PC-3 (cell line): ENCODE measurements around the gene NRDC. TPM values are rescaled to one million over a fixed set of nuclear protein-coding genes. Genes with fewer than 3 reads are reported as not detected.

Experiments
- ATAC-seq: fragments of 200-7000 bp; cut with Tn5 transposase; 2 replicates; pipeline ENCODE4 v1.9.1; 2020; ENCODE audit warnings: mild to moderate bottlenecking, moderate library complexity
- BruUV-seq: library from RNA; stranded (reverse); fragments of 400-500 nt; replicated peaks from 2 replicates; lab custom pipeline; 2021; lab: Mats Ljungman, UMichigan
- CTCF ChIA-PET: fragments of 300-600 bp; sonication (Branson Sonifier 250); formaldehyde crosslinking; loops from one replicate; lab custom pipeline; 2022; ENCODE audit warnings: antibody characterized with exemption; lab: Charles Lee
- POLR2A ChIA-PET: fragments of 300-600 bp; sonication (Branson Sonifier 250); formaldehyde crosslinking; loops from one replicate; lab custom pipeline; 2022; ENCODE audit warnings: antibody characterized with exemption; ENCODE audit not compliant: unreplicated experiment; lab: Charles Lee
- DNase-seq: peaks from one replicate; pipeline ENCODE4 v3.0.0-alpha.2; 2015
- H2AFZ ChIP-seq: fragments of 300-600 bp; sonication (generic); 2 replicates; pipeline ENCODE4 v1.6.0; 2016; ENCODE audit warnings: antibody characterized with exemption, low read length
- H3F3A ChIP-seq: fragments of 300-600 bp; sonication (generic); one replicate; pipeline ENCODE4 v1.6.0; 2017; ENCODE audit warnings: antibody characterized with exemption, low read length, control low read depth, mild to moderate bottlenecking; ENCODE audit not compliant: unreplicated experiment
- H3K27ac ChIP-seq: fragments of 300-600 bp; sonication (generic); 2 replicates; pipeline ENCODE4 v1.5.1; 2016; ENCODE audit warnings: mild to moderate bottlenecking, low read length
- H3K27me3 ChIP-seq: fragments of 300-600 bp; sonication (generic); 2 replicates; pipeline ENCODE4 v1.6.1; 2016; ENCODE audit warnings: low read length, mixed read lengths
- H3K36me3 ChIP-seq: fragments of 300-600 bp; sonication (generic); 2 replicates; pipeline ENCODE4 v1.6.1; 2016; ENCODE audit warnings: low read depth, mixed run types, low read length, mixed read lengths
- H3K4me1 ChIP-seq: fragments of 300-600 bp; sonication (generic); 2 replicates; pipeline ENCODE4 v1.5.1; 2016; ENCODE audit warnings: low read length; ENCODE audit not compliant: insufficient read depth
- H3K4me2 ChIP-seq: fragments of 300-600 bp; sonication (generic); 2 replicates; pipeline ENCODE4 v1.6.0; 2016; ENCODE audit warnings: low read length
- H3K4me3 ChIP-seq: fragments of 300-600 bp; sonication (generic); 2 replicates; pipeline ENCODE4 v1.5.1; 2016; ENCODE audit warnings: mild to moderate bottlenecking, low read length, mixed read lengths
- H3K79me2 ChIP-seq: fragments of 300-600 bp; sonication (generic); 2 replicates; pipeline ENCODE4 v1.6.1; 2017; ENCODE audit warnings: low read length, mixed read lengths
- H3K9ac ChIP-seq: fragments of 300-600 bp; sonication (generic); 2 replicates; pipeline ENCODE4 v1.6.0; 2016; ENCODE audit warnings: mild to moderate bottlenecking, low read length
- H3K9me2 ChIP-seq: fragments of 300-600 bp; sonication (generic); replicated peaks from 2 replicates; pipeline ENCODE4 v1.6.1; 2016; ENCODE audit warnings: mixed run types, low read length, mixed read lengths
- H3K9me3 ChIP-seq: fragments of 300-600 bp; sonication (generic); 2 replicates; pipeline ENCODE4 v1.6.1; 2016; ENCODE audit warnings: low read length, mixed read lengths
- H4K20me1 ChIP-seq: fragments of 300-600 bp; sonication (generic); 2 replicates; pipeline ENCODE4 v1.6.1; 2016; ENCODE audit warnings: low read length, mixed read lengths
- EZH2 ChIP-seq: fragments of 300-600 bp; sonication (generic); IDR thresholded peaks from one replicate; pipeline ENCODE4 v1.6.1; 2017; ENCODE audit warnings: antibody characterized with exemption, mild to moderate bottlenecking, low read length; ENCODE audit not compliant: unreplicated experiment
- EZH2phosphoT487 ChIP-seq: fragments of 300-600 bp; sonication (generic); IDR thresholded peaks from 2 replicates; pipeline ENCODE4 v1.6.1; 2018; ENCODE audit warnings: mild to moderate bottlenecking, antibody characterized with exemption, low read length, borderline replicate concordance
- intact Hi-C: fragments of 100-400 bp; cut with micrococcal nuclease; formaldehyde crosslinking; loops from 2 replicates; pipeline ENCODE4 v1.9.0; 2023
- total RNA-seq: library from RNA; depleted of rRNA; stranded (reverse); fragments of >200 nt; gene quantifications from 2 replicates; pipeline ENCODE4 v1.2.3, GENCODE V29; 2014
- TF ChIP-seq, protein P1 (sequence below): fragments of 300-600 bp; sonication (generic); conservative IDR thresholded peaks from 2 replicates; pipeline ENCODE4 v1.5.1; 2017; ENCODE audit warnings: antibody characterized with exemption, low read depth, mild to moderate bottlenecking, low read length

Gene NRDC
- total RNA-seq, 1 experiment from 2014 or later = 96.8 TPM

DNA sequence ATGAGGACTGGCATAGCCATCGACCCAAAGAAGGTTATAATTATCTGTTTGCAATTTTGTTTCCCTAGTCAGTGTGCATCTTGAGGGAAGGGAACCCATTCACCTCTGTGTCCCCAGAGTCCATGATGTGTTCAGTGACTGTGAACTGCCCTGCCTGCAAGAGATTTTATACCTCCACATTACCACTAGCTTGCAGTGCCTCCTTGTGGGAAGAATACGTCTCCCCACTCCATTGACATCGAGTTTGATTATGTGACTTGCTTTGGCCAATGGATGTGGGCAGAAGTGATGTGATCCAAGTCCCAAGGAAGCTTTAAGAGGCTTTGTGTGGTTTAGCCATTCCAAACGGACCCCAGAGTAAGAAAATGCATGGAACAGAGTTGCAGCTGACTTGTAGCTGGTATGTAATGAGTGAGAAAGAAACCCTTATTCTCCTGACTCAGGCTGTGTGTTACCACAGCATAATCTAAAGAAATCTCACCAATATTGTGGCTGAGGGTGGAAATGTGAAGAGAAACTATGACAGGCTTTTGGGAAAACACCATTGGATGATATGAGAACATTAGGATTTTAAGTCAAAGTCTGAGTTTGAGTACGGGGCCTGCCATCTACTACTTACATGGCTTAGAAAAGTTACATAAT is 47.8 kb upstream of the NRDC start:
- no peaks in the 10 kb centered on the region for H3K79me2 ChIP-seq
- ChIA-PET POLR2A (no interaction called here), CTCF (no interaction called here)
- intact Hi-C loops = no loop called here
- H3K9me2 ChIP-seq = no peaks in the 10 kb centered on the region
- no peaks in the 10 kb centered on the region for H3K36me3 ChIP-seq
- no peak overlapping the region for H3K27ac ChIP-seq
- no peak overlapping the region for H3K9ac ChIP-seq
- DNase-seq (peak; percentile 62), ATAC-seq (peak; percentile 50)
- H3K4me1 ChIP-seq = peaks cover 12% of the 10 kb centered on the region; the same call in 1 of the 2 replicates
- H3F3A ChIP-seq = no peaks in the 10 kb centered on the region
- BruUV-seq = no TSS peak
- TF ChIP-seq, protein P1, sequence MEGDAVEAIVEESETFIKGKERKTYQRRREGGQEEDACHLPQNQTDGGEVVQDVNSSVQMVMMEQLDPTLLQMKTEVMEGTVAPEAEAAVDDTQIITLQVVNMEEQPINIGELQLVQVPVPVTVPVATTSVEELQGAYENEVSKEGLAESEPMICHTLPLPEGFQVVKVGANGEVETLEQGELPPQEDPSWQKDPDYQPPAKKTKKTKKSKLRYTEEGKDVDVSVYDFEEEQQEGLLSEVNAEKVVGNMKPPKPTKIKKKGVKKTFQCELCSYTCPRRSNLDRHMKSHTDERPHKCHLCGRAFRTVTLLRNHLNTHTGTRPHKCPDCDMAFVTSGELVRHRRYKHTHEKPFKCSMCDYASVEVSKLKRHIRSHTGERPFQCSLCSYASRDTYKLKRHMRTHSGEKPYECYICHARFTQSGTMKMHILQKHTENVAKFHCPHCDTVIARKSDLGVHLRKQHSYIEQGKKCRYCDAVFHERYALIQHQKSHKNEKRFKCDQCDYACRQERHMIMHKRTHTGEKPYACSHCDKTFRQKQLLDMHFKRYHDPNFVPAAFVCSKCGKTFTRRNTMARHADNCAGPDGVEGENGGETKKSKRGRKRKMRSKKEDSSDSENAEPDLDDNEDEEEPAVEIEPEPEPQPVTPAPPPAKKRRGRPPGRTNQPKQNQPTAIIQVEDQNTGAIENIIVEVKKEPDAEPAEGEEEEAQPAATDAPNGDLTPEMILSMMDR = peak; percentile 65
- no peak for TF ChIP-seq EZH2phosphoT487
- H3K4me3 ChIP-seq = no peak overlapping the region
- no peaks in the 10 kb centered on the region for H3K9me3 ChIP-seq
- H3K4me2 ChIP-seq = no peak overlapping the region
- no peak overlapping the region for H2AFZ ChIP-seq
- no peaks in the 10 kb centered on the region for H4K20me1 ChIP-seq
- no peaks in the 10 kb centered on the region for H3K27me3 ChIP-seq

DNA sequence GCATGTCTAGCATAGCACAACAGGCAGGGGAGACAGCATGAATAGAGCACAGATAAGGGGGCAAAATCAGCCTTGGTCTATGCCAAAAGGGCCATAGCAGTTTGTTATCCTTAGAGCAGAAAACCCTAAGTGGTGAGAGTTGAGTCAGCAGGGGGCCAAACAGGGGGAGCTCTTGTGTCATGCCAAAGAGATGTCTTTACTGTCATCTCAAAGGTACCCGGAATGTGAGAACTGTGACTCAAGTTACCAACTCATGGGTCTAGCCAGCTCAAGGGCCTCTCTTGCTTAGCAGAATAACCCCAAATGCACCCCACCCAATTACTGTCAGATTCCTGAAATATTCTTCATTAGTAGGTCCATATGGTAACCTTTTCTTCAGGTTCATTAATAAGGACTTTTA is 45.9 kb upstream of the NRDC start:
- no peak for TF ChIP-seq EZH2phosphoT487
- TF ChIP-seq EZH2 = no peak
- TF ChIP-seq, protein P1 = no peak
- peak; percentile 10 for DNase-seq
- intact Hi-C loops = no loop called here
- POLR2A ChIA-PET = no interaction called here
- Histone ChIP-seq H3K36me3 (no peaks in the 10 kb centered on the region), H3K4me2 (no peak overlapping the region), H4K20me1 (no peaks in the 10 kb centered on the region), H3K79me2 (no peaks in the 10 kb centered on the region), H3K27ac (no peak overlapping the region), H3K9me3 (no peaks in the 10 kb centered on the region), H3K9ac (no peak overlapping the region), H3F3A (no peaks in the 10 kb centered on the region), H2AFZ (no peak overlapping the region), H3K9me2 (no peaks in the 10 kb centered on the region), H3K27me3 (no peaks in the 10 kb centered on the region), H3K4me1 (peaks cover 23% of the 10 kb centered on the region; the same call in 1 of the 2 replicates), H3K4me3 (no peak overlapping the region)
- CTCF ChIA-PET = interaction anchor here (0.6 kb wide), 1 partner anchor 24 kb away, joined by 4 read pairs; no protein-coding TSS in a partner anchor
- BruUV-seq = no TSS peak
- no peak for ATAC-seq

DNA sequence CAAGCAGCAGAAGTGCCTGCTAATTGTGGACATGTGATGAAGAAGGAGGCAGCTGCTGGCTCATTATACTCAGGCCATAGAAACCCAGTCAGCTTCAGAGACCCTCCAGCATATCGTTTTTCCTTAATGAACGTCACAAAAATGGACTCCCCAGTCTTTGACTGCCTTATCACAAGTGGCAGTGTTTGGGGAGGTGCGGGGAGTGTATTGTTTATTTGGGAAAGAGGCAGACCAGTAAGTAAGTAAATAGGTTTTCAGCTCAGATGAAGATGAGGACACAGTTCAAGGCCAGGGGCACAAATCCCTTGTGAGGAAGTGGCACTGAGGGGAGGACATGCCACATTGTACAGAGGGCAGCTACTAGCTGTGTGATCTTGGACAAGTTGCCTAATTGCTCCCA is 43.5 kb upstream of the NRDC start:
- no peak overlapping the region for H2AFZ ChIP-seq
- no peaks in the 10 kb centered on the region for H3K9me3 ChIP-seq
- no peaks in the 10 kb centered on the region for H3K9me2 ChIP-seq
- intact Hi-C loops = no loop called here
- ChIA-PET CTCF (no interaction called here), POLR2A (no interaction called here)
- no TSS peak for BruUV-seq
- no peak overlapping the region for H3K4me3 ChIP-seq
- no peaks in the 10 kb centered on the region for H4K20me1 ChIP-seq
- H3F3A ChIP-seq = no peaks in the 10 kb centered on the region
- no peaks in the 10 kb centered on the region for H3K79me2 ChIP-seq
- H3K36me3 ChIP-seq = no peaks in the 10 kb centered on the region
- DNase-seq = no peak
- H3K27ac ChIP-seq = no peak overlapping the region
- H3K9ac ChIP-seq = no peak overlapping the region
- no peak for ATAC-seq
- H3K27me3 ChIP-seq = no peaks in the 10 kb centered on the region
- no peak overlapping the region for H3K4me2 ChIP-seq
- H3K4me1 ChIP-seq = peaks cover 22% of the 10 kb centered on the region; the same call in 1 of the 2 replicates
- TF ChIP-seq EZH2phosphoT487 = no peak
- TF ChIP-seq, protein P1 = no peak
- TF ChIP-seq EZH2 = no peak
